HCT116 (cell line): ENCODE measurements around the gene FXYD2. TPM values are rescaled to one million over a fixed set of nuclear protein-coding genes. Genes with fewer than 3 reads are reported as not detected.

Experiments used
- ATAC-seq: fragments of 200-7000 bp; cut with Tn5 transposase; 2 replicates; pipeline ENCODE4 v1.9.1; 2020; ENCODE audit warnings: mild to moderate bottlenecking, moderate library complexity
- BruUV-seq: library from RNA; stranded (reverse); fragments of 400-500 nt; replicated peaks from 2 replicates; lab custom pipeline; 2021; lab: Mats Ljungman, UMichigan
- CTCF ChIA-PET: fragments of 300-600 bp; sonication (Branson Sonifier 250); formaldehyde crosslinking; loops from one replicate; lab custom pipeline; 2021; ENCODE audit warnings: antibody characterized with exemption; lab: Charles Lee
- POLR2A ChIA-PET: fragments of 300-600, 350-600 bp; sonication (Branson Sonifier 250); formaldehyde crosslinking; loops from one replicate; lab custom pipeline; 2021; ENCODE audit warnings: antibody characterized with exemption; lab: Charles Lee
- RAD21 ChIA-PET, 2 experiments: fragments of 300-600 bp; sonication (Branson Sonifier 250); formaldehyde crosslinking; loops; one replicate each; lab custom pipeline; 2023; ENCODE audit warnings: low total read pairs in 2 of 2; ENCODE audit not compliant: uncharacterized antibody in 2 of 2, unreplicated experiment in 2 of 2, low non-redundant PET in 1 of 2; lab: Charles Lee
- DNase-seq: peaks from one replicate; pipeline ENCODE4 v3.0.0-alpha.2; 2010; ENCODE audit warnings: low read depth, low spot score
- H2AFZ ChIP-seq: fragments of 200-600 bp; shearing (Covaris generic), sonication (generic); 2 replicates; pipeline ENCODE4 v1.6.1; 2017; ENCODE audit warnings: low read depth, mixed run types, mixed read lengths, antibody characterized with exemption, low read length; ENCODE audit not compliant: poor library complexity, severe bottlenecking
- H3K27ac ChIP-seq: 2 replicates; pipeline ENCODE4 v1.5.1; 2012; ENCODE audit warnings: low read depth, low read length
- H3K27me3 ChIP-seq: fragments of 200-600 bp; sonication (generic); 2 replicates; pipeline ENCODE4 v1.6.1; 2016; ENCODE audit warnings: mixed run types, low read length, mixed read lengths; ENCODE audit not compliant: insufficient read depth
- H3K36me3 ChIP-seq, 2 experiments: fragments of 200-500 bp in 1 of 2; fragments of 200-600 bp in 1 of 2; sonication (Bioruptor generic) in 1 of 2; sonication (generic) in 1 of 2; 2 replicates each; pipeline versions ENCODE4 v1.5.1 to v1.6.1; 2014 to 2016; ENCODE audit warnings: low read length in 2 of 2, inconsistent platforms in 1 of 2, mixed read lengths in 1 of 2, mixed run types in 1 of 2; ENCODE audit not compliant: insufficient read depth in 2 of 2, control insufficient read depth in 1 of 2
- H3K4me1 ChIP-seq, 2 experiments: fragments of 200-600 bp in 1 of 2; sonication (generic) in 1 of 2; 2 replicates each; pipeline versions ENCODE4 v1.5.1 to v1.6.1; 2012 to 2017; ENCODE audit warnings: low read length in 2 of 2, inconsistent platforms in 1 of 2, mild to moderate bottlenecking in 1 of 2, mixed read lengths in 1 of 2, mixed run types in 1 of 2, moderate library complexity in 1 of 2; ENCODE audit not compliant: insufficient read depth in 2 of 2, control insufficient read depth in 1 of 2
- H3K4me2 ChIP-seq: fragments of 200-600 bp; sonication (generic); 2 replicates; pipeline ENCODE4 v1.6.1; 2017; ENCODE audit warnings: mixed run types, low read length, mixed read lengths
- H3K4me3 ChIP-seq, 2 experiments: fragments of 200-600 bp in 1 of 2; sonication (generic) in 1 of 2; replicated peaks in 1 of 2; 2 replicates each; pipeline ENCODE4 v1.5.1; 2011 to 2016; ENCODE audit warnings: low read length in 2 of 2, control low read depth in 1 of 2, low read depth in 1 of 2, mild to moderate bottlenecking in 1 of 2, mixed read lengths in 1 of 2, mixed run types in 1 of 2
- H3K79me2 ChIP-seq: fragments of 200-600 bp; sonication (generic); 2 replicates; pipeline ENCODE4 v1.6.1; 2017; ENCODE audit warnings: mild to moderate bottlenecking, mixed run types, low read length, moderate library complexity, mixed read lengths; ENCODE audit not compliant: insufficient read depth
- H3K9ac ChIP-seq: fragments of 200-600 bp; sonication (generic); 2 replicates; pipeline ENCODE4 v1.6.1; 2016; ENCODE audit warnings: low read length, mixed read lengths
- H3K9me2 ChIP-seq: fragments of 200-600 bp; sonication (generic), shearing (Covaris generic); 2 replicates; pipeline ENCODE4 v1.6.1; 2017; ENCODE audit warnings: mixed run types, mild to moderate bottlenecking, moderate library complexity; ENCODE audit not compliant: insufficient read depth
- H3K9me3 ChIP-seq, 2 experiments: fragments of 200-500 bp in 1 of 2; fragments of 200-600 bp in 1 of 2; sonication (Bioruptor generic) in 1 of 2; sonication (generic) in 1 of 2; 2 replicates each; pipeline ENCODE4 v1.6.1; 2014 to 2017; ENCODE audit warnings: low read length in 2 of 2, mixed read lengths in 2 of 2, inconsistent platforms in 1 of 2, low read depth in 1 of 2, mild to moderate bottlenecking in 1 of 2, mixed run types in 1 of 2, moderate library complexity in 1 of 2; ENCODE audit not compliant: control insufficient read depth in 1 of 2, insufficient read depth in 1 of 2
- H4K20me1 ChIP-seq: fragments of 200-600 bp; sonication (generic), shearing (Covaris generic); 2 replicates; pipeline ENCODE4 v1.6.1; 2017; ENCODE audit warnings: mixed run types, mild to moderate bottlenecking, moderate library complexity; ENCODE audit not compliant: insufficient read depth
- ATF3 ChIP-seq: IDR thresholded peaks from 2 replicates; pipeline ENCODE4 v1.6.1; 2012
- CBX3 ChIP-seq: IDR thresholded peaks from 2 replicates; pipeline ENCODE4 v1.6.1; 2012; ENCODE audit warnings: low read depth
- EGR1 ChIP-seq: IDR thresholded peaks from 2 replicates; pipeline ENCODE4 v1.6.1; 2012; ENCODE audit warnings: low read depth
- ELF1 ChIP-seq: IDR thresholded peaks from 2 replicates; pipeline ENCODE4 v1.6.1; 2012; ENCODE audit warnings: low read depth, borderline replicate concordance
- EZH2 ChIP-seq: fragments of 200-600 bp; sonication (generic); IDR thresholded peaks from 2 replicates; pipeline ENCODE4 v1.6.1; 2017; ENCODE audit warnings: antibody characterized with exemption, mixed run types
- EZH2phosphoT487 ChIP-seq: fragments of 200-600 bp; IDR thresholded peaks from 2 replicates; pipeline ENCODE4 v1.6.1; 2018; ENCODE audit warnings: antibody characterized with exemption, borderline replicate concordance
- FOSL1 ChIP-seq: IDR thresholded peaks from 2 replicates; pipeline ENCODE4 v1.6.1; 2012; ENCODE audit warnings: low read depth
- JUND ChIP-seq: IDR thresholded peaks from 2 replicates; pipeline ENCODE4 v1.6.1; 2012
- MAX ChIP-seq: IDR thresholded peaks from 2 replicates; pipeline ENCODE4 v1.6.1; 2012
- POLR2AphosphoS5 ChIP-seq: IDR thresholded peaks from 2 replicates; pipeline ENCODE4 v1.6.1; 2011; ENCODE audit warnings: mild to moderate bottlenecking, low read depth, low read length, moderate library complexity
- RAD21 ChIP-seq: IDR thresholded peaks from 2 replicates; pipeline ENCODE4 v1.6.1; 2012; ENCODE audit warnings: low read depth, mild to moderate bottlenecking
- SIN3A ChIP-seq: IDR thresholded peaks from 2 replicates; pipeline ENCODE4 v1.6.1; 2012; ENCODE audit warnings: low read depth
- SP1 ChIP-seq: IDR thresholded peaks from 2 replicates; pipeline ENCODE4 v1.6.1; 2012; ENCODE audit warnings: low read depth
- SRF ChIP-seq: IDR thresholded peaks from 2 replicates; pipeline ENCODE4 v1.6.1; 2012; ENCODE audit warnings: low read depth
- TCF7L2 ChIP-seq: IDR thresholded peaks from 2 replicates; pipeline ENCODE4 v1.7.0; 2011; ENCODE audit warnings: borderline replicate concordance, inconsistent platforms; ENCODE audit not compliant: insufficient read depth, insufficient read length; ENCODE audit errors: extremely low read depth
- YY1 ChIP-seq: IDR thresholded peaks from 2 replicates; pipeline ENCODE4 v1.6.1; 2011; ENCODE audit warnings: low read length, low read depth, moderate library complexity, mild to moderate bottlenecking; ENCODE audit not compliant: insufficient replicate concordance; ENCODE audit errors: extremely low read depth
- ZBTB33 ChIP-seq: IDR thresholded peaks from 2 replicates; pipeline ENCODE4 v1.6.1; 2011; ENCODE audit warnings: mild to moderate bottlenecking, low read length, moderate library complexity; ENCODE audit not compliant: insufficient replicate concordance; ENCODE audit errors: extremely low read depth
- ZNF274 ChIP-seq: fragments of 200-500 bp; sonication (Bioruptor generic); IDR thresholded peaks from 2 replicates; pipeline ENCODE4 v1.6.1; 2014; ENCODE audit warnings: mild to moderate bottlenecking, low read depth, low read length, inconsistent platforms
- intact Hi-C: fragments of 100-400 bp; cut with micrococcal nuclease; formaldehyde crosslinking; loops from 2 replicates; pipeline ENCODE4 v1.10.0; 2022
- total RNA-seq: library from RNA; stranded (reverse); gene quantifications from one replicate; pipeline ENCODE4 v1.2.1, GENCODE V29; 2021; ENCODE audit not compliant: unreplicated experiment

FXYD2 gene
- total RNA-seq, 1 experiment from 2014 or later = 0.52 TPM

GRCh38 chr11:117863383-117863782 is 38.8 kb upstream of the FXYD2 start:
- Histone ChIP-seq H3K9ac (no peak overlapping the region), H3K4me1 (0 out of 4 replicates have a peak, but pooled peaks cover 0 to 2% of the 10 kb centered on the region in 2 experiments), H3K4me3 (no peak overlapping the region), H3K36me3 (no peaks in the 10 kb centered on the region), H3K4me2 (no peak overlapping the region), H3K9me3 (no peaks in the 10 kb centered on the region), H3K79me2 (no peaks in the 10 kb centered on the region), H2AFZ (no peak overlapping the region), H4K20me1 (no peaks in the 10 kb centered on the region), H3K27me3 (no peaks in the 10 kb centered on the region), H3K9me2 (no peaks in the 10 kb centered on the region), H3K27ac (no peak overlapping the region)
- DNase-seq (no peak), ATAC-seq (no peak)
- ChIA-PET CTCF (no interaction called here), RAD21 (no interaction called here), POLR2A (no interaction called here)
- no peak for TF ChIP-seq JUND
- no peak for TF ChIP-seq SIN3A
- no peak for TF ChIP-seq EZH2
- TF ChIP-seq ATF3 = no peak
- TF ChIP-seq RAD21 = no peak
- TF ChIP-seq ZNF274 = no peak
- BruUV-seq = no TSS peak
- intact Hi-C loops = no loop called here

GRCh38 chr11:117862753-117863152 is 38.2 kb upstream of the FXYD2 start:
- Histone ChIP-seq H3K9me2 (no peaks in the 10 kb centered on the region), H4K20me1 (no peaks in the 10 kb centered on the region), H3K9ac (no peak overlapping the region), H3K27ac (no peak overlapping the region), H3K79me2 (no peaks in the 10 kb centered on the region), H3K4me3 (no peak overlapping the region), H3K27me3 (no peaks in the 10 kb centered on the region), H2AFZ (no peak overlapping the region), H3K9me3 (no peaks in the 10 kb centered on the region), H3K4me1 (0 out of 4 replicates have a peak, but pooled peaks cover 0 to 2% of the 10 kb centered on the region in 2 experiments), H3K36me3 (no peaks in the 10 kb centered on the region), H3K4me2 (no peak overlapping the region)
- no TSS peak for BruUV-seq
- CTCF ChIA-PET = no interaction called here
- no peak for DNase-seq
- no peak for ATAC-seq
- POLR2A ChIA-PET = no interaction called here
- intact Hi-C loops = no loop called here
- RAD21 ChIA-PET = no interaction called here
- no peak for TF ChIP-seq MAX
- TF ChIP-seq EGR1 = no peak
- no peak for TF ChIP-seq TCF7L2
- no peak for TF ChIP-seq EZH2
- TF ChIP-seq JUND = no peak
- TF ChIP-seq FOSL1 = no peak
- no peak for TF ChIP-seq ELF1
- no peak for TF ChIP-seq ATF3
- no peak for TF ChIP-seq SP1
- TF ChIP-seq EZH2phosphoT487 = no peak
- no peak for TF ChIP-seq CBX3
- TF ChIP-seq ZBTB33 = no peak
- TF ChIP-seq POLR2AphosphoS5 = no peak
- no peak for TF ChIP-seq SRF
- TF ChIP-seq YY1 = no peak
